GM12878 (cell line): ENCODE measurements around the gene DST. TPM values are rescaled to one million over a fixed set of nuclear protein-coding genes. Genes with fewer than 3 reads are reported as not detected.
A peak's percentile ranks its signal among the peaks of the same experiment; 100 is the strongest.

Source experiments
- ATAC-seq: fragments of 200-7000 bp; cut with Tn5 transposase; 3 replicates; pipeline ENCODE4 v1.9.1; 2020; ENCODE audit warnings: mild to moderate bottlenecking, moderate library complexity
- BruUV-seq: library from RNA; stranded (reverse); fragments of 400-500 nt; replicated peaks from 2 replicates; lab custom pipeline; 2021; lab: Mats Ljungman, UMichigan
- CTCF ChIA-PET: fragments of 300-600 bp; sonication (Branson Sonifier 250); formaldehyde crosslinking; extraction: SDS; loops from one replicate; lab custom pipeline; 2021; ENCODE audit warnings: inconsistent platforms; lab: Yijun Ruan, JAX
- POLR2A ChIA-PET: fragments of 350-600 bp; formaldehyde crosslinking; extraction: SDS; loops from one replicate; lab custom pipeline; 2021; ENCODE audit warnings: inconsistent platforms; lab: Charles Lee
- RAD21 ChIA-PET: fragments of 300-600 bp; sonication (Branson Sonifier 250); formaldehyde crosslinking; loops from one replicate; lab custom pipeline; 2023; ENCODE audit warnings: antibody characterized with exemption; ENCODE audit not compliant: unreplicated experiment; lab: Charles Lee
- SMC1A ChIA-PET: fragments of 300-600 bp; sonication (Branson Sonifier 250); formaldehyde crosslinking; loops from one replicate; lab custom pipeline; 2023; ENCODE audit not compliant: unreplicated experiment, uncharacterized antibody; lab: Charles Lee
- DNase-seq: peaks from one replicate; pipeline ENCODE4 v3.0.0-alpha.2; 2011; ENCODE audit warnings: low read depth, low spot score
- FAIRE-seq: peaks from 3 replicates; lab custom pipeline; 2011; peaks lifted over from hg19 to GRCh38; lab: Jason Lieb, UNC
- H2AFZ ChIP-seq: 2 replicates; pipeline ENCODE4 v1.6.0; 2011; ENCODE audit warnings: low read depth, low read length, control low read depth; ENCODE audit not compliant: control insufficient read depth
- H3K27ac ChIP-seq: 2 replicates; pipeline ENCODE4 v1.5.1; 2011; ENCODE audit warnings: control low read depth; ENCODE audit not compliant: control insufficient read depth, insufficient read depth
- H3K27me3 ChIP-seq, 2 experiments: replicated peaks in 1 of 2; 2 replicates each; pipeline versions ENCODE4 v1.6.0 to v1.6.1; 2011; ENCODE audit warnings: low read length in 1 of 2; ENCODE audit not compliant: control insufficient read depth in 2 of 2, insufficient read depth in 2 of 2
- H3K36me3 ChIP-seq, 2 experiments: 2 replicates each; pipeline ENCODE4 v1.5.1; 2011; ENCODE audit warnings: low read length in 1 of 2; ENCODE audit not compliant: control insufficient read depth in 2 of 2, insufficient read depth in 2 of 2
- H3K4me1 ChIP-seq: 2 replicates; pipeline ENCODE4 v1.6.1; 2011; ENCODE audit warnings: mild to moderate bottlenecking, low read length, moderate library complexity, mixed read lengths; ENCODE audit not compliant: control insufficient read depth, insufficient read depth
- H3K4me2 ChIP-seq: 2 replicates; pipeline ENCODE4 v1.6.0; 2011; ENCODE audit warnings: control low read depth; ENCODE audit not compliant: control insufficient read depth, insufficient read depth
- H3K4me3 ChIP-seq: fragments of 200-600 bp; sonication (generic); 2 replicates; pipeline ENCODE4 v1.5.1; 2016
- H3K79me2 ChIP-seq: 2 replicates; pipeline ENCODE4 v1.6.0; 2011; ENCODE audit warnings: low read length; ENCODE audit not compliant: control insufficient read depth, insufficient read depth
- H3K9ac ChIP-seq: 2 replicates; pipeline ENCODE4 v1.8.0; 2011; ENCODE audit warnings: low read length, control low read depth, mixed read lengths; ENCODE audit not compliant: control insufficient read depth, insufficient read depth
- H3K9me3 ChIP-seq: replicated peaks from 3 replicates; pipeline ENCODE4 v1.5.1; 2011; ENCODE audit warnings: mild to moderate bottlenecking, low read length; ENCODE audit not compliant: control insufficient read depth, insufficient read depth
- H4K20me1 ChIP-seq: 2 replicates; pipeline ENCODE4 v1.6.0; 2011; ENCODE audit not compliant: control insufficient read depth, insufficient read depth
- CTCF ChIP-seq, 3 experiments: IDR thresholded peaks in 2 of 3; conservative IDR thresholded peaks in 1 of 3; 2 replicates each; pipeline ENCODE4 v1.5.1; 2011; ENCODE audit warnings: low read depth in 3 of 3, low read length in 3 of 3, mild to moderate bottlenecking in 3 of 3, control low read depth in 2 of 3, moderate library complexity in 2 of 3, inconsistent platforms in 1 of 3, mixed read lengths in 1 of 3; ENCODE audit not compliant: control insufficient read depth in 2 of 3, insufficient read depth in 1 of 3; ENCODE audit errors: extremely low read depth in 1 of 3
- ZBTB11 ChIP-seq: fragments of 450-650 bp; formaldehyde crosslinking; IDR thresholded peaks from 2 replicates; pipeline ENCODE4 v1.5.0; 2022; ENCODE audit warnings: mild to moderate bottlenecking, missing genetic modification characterization
- WGBS: methylation state at CpG from one replicate; pipeline ENCODE4 v1.1.6; 2016; ENCODE audit warnings: low lambda C conversion rate; ENCODE audit not compliant: insufficient replicate concordance, insufficient coverage; ENCODE audit errors: missing lambda C conversion rate; 5-methylcytosine and 5-hydroxymethylcytosine counted together
- in situ Hi-C: fragments of 300-500 bp; cut with MboI; formaldehyde crosslinking; loops from 9 replicates; pipeline ENCODE4 v1.14.3; 2018; ENCODE audit warnings: mixed read lengths
- intact Hi-C: fragments of 100-400 bp; cut with micrococcal nuclease; formaldehyde crosslinking; loops from one replicate; pipeline ENCODE4 v1.14.2; 2022; ENCODE audit not compliant: unreplicated experiment
- polyA plus RNA-seq, 11 experiments: library from polyadenylated mRNA; depleted of rRNA in 4 of 11; unstranded in 6 of 11; stranded (reverse) in 5 of 11; fragments of >200 nt; fragmentation: Nextera tagmentation in 4 of 11; fragmentation: Illumina TruSeq in 1 of 11; extraction: Ambion mirVana in 4 of 11; extraction: Trizol in 1 of 11; gene quantifications; 1 replicate in 1 of 11; 2 replicates in 10 of 11; pipeline versions ENCODE4 v1.2.1 to v1.2.3, GENCODE V29; 2011 to 2016; ENCODE audit warnings: inconsistent platforms in 2 of 11, missing spikeins in 2 of 11, low read depth in 1 of 11
- total RNA-seq, 4 experiments: library from RNA; depleted of rRNA in 3 of 4; stranded (reverse); fragments of >200 nt in 3 of 4; fragmentation: Illumina TruSeq in 1 of 4; extraction: Trizol in 1 of 4; gene quantifications; 2 replicates each; pipeline versions ENCODE4 v1.2.1 to v1.2.3, GENCODE V29; 2013 to 2021

Gene DST
- total and polyA plus RNA-seq, 10 of the 15 experiments (the other 5 are each of a cell fraction or from before 2014, with no cell fraction given): 32.1 to 156 (median 75.0) TPM

GRCh38 chr6:56618050-56618449 lies 24.6 kb downstream of the DST start:
- Histone ChIP-seq H3K9ac (no peak overlapping the region), H3K27ac (no peak overlapping the region), H4K20me1 (no peaks in the 10 kb centered on the region), H2AFZ (no peak overlapping the region), H3K4me3 (no peak overlapping the region), H3K4me1 (no peaks in the 10 kb centered on the region), H3K9me3 (no peaks in the 10 kb centered on the region), H3K36me3 (peaks cover 2 to 33% of the 10 kb centered on the region in 2 experiments), H3K79me2 (no peaks in the 10 kb centered on the region), H3K27me3 (no peaks in the 10 kb centered on the region), H3K4me2 (no peak overlapping the region)
- TF ChIP-seq CTCF (IDR thresholded peaks at IDR 0.05 in 2 of 3, conservative IDR thresholded peaks at IDR 0.05 in 1 of 3; ENCODE audit: control insufficient read depth in 2 of 3, extremely low read depth in 1 of 3, insufficient read depth in 1 of 3, low read depth in 3 of 3, low read length in 3 of 3) (peak in 2 of 3 experiments; percentile 14 to 21; a peak in 1 of 6 replicates), ZBTB11 (no peak)
- ChIA-PET RAD21 (no interaction called here), SMC1A (interaction anchor here (0.6 to 2.5 kb wide), 7 partner anchors 9 to 149 kb away, joined by 3 to 12 read pairs (median 4); no protein-coding TSS in a partner anchor), CTCF (interaction anchor here (1.2 to 2.1 kb wide), 2 partner anchors 22 to 23 kb away, joined by 3 to 8 read pairs; no protein-coding TSS in a partner anchor), POLR2A (no interaction called here)
- intact Hi-C loops: no loop called here
- DNase-seq: no peak
- BruUV-seq: no TSS peak
- ATAC-seq: peak; percentile 61
- peak; percentile 41 for FAIRE-seq
- WGBS: 1% methylated on average over 3 of the region's 3 CpGs
- in situ Hi-C loops: no loop called here
